Mesothelial cell of epicardium (in vitro differentiated cells): ENCODE results near the gene KPNA1. TPM values are rescaled to one million over a fixed set of nuclear protein-coding genes. Genes with fewer than 3 reads are reported as not detected.

Experiments used
- DNase-seq, 2 experiments: peaks; one replicate each; pipeline ENCODE4 v3.0.0; 2021; ENCODE audit warnings: low spot score in 2 of 2; ENCODE audit not compliant: unreplicated experiment in 2 of 2
- H3K27ac Mint-ChIP-seq: 2 replicates; pipeline ENCODE4 v1.8.0; 2021; ENCODE audit warnings: mixed read lengths
- H3K27me3 Mint-ChIP-seq: 2 replicates; pipeline ENCODE4 v1.8.0; 2021; ENCODE audit warnings: low read depth, mixed read lengths
- H3K36me3 Mint-ChIP-seq: 2 replicates; pipeline ENCODE4 v1.8.0; 2021; ENCODE audit warnings: mixed read lengths
- H3K4me1 Mint-ChIP-seq: 2 replicates; pipeline ENCODE4 v1.8.0; 2021; ENCODE audit warnings: mixed read lengths
- H3K4me3 Mint-ChIP-seq: 2 replicates; pipeline ENCODE4 v1.8.0; 2021; ENCODE audit warnings: mild to moderate bottlenecking, moderate library complexity, mixed read lengths
- H3K9me3 Mint-ChIP-seq: 2 replicates; pipeline ENCODE4 v1.8.0; 2021; ENCODE audit warnings: mixed read lengths
- CTCF ChIP-seq: fragments of 200-600 bp; sonication (generic); IDR thresholded peaks from one replicate; pipeline ENCODE4 v1.5.0; 2021; ENCODE audit warnings: antibody characterized with exemption; ENCODE audit not compliant: unreplicated experiment
- total RNA-seq: library from RNA; stranded (reverse); gene quantifications from 3 replicates; pipeline ENCODE4 v1.2.1, GENCODE V29; 2021

The KPNA1 gene
- total RNA-seq, 1 donor from 2014 or later: 66.3 TPM

GRCh38 chr3:122475316-122475715 is 39.4 kb downstream of the KPNA1 start:
- Mint-ChIP-seq H3K27ac (no peak overlapping the region), H3K4me3 (no peak overlapping the region), H3K27me3 (no peaks in the 10 kb centered on the region), H3K9me3 (peaks cover 12% of the 10 kb centered on the region), H3K36me3 (peaks cover 15% of the 10 kb centered on the region), H3K4me1 (peaks cover 1% of the 10 kb centered on the region)
- no peak for DNase-seq
- TF ChIP-seq CTCF: no peak

GRCh38 chr3:122469659-122470058 is 45.1 kb downstream of the KPNA1 start:
- no peak for DNase-seq
- Mint-ChIP-seq H3K4me1 (peaks cover 24% of the 10 kb centered on the region), H3K27me3 (no peaks in the 10 kb centered on the region), H3K27ac (peak overlapping the region; percentile 93), H3K36me3 (peaks cover 16% of the 10 kb centered on the region), H3K9me3 (peaks cover 7% of the 10 kb centered on the region), H3K4me3 (no peak overlapping the region)
- TF ChIP-seq CTCF: no peak

- Mint-ChIP-seq H3K36me3 (peaks cover 10% of the 10 kb centered on the region), H3K9me3 (peaks cover 1% of the 10 kb centered on the region), H3K27ac (peak overlapping the region; percentile 93), H3K27me3 (no peaks in the 10 kb centered on the region), H3K4me1 (peaks cover 24% of the 10 kb centered on the region), H3K4me3 (no peak overlapping the region)
- no peak for TF ChIP-seq CTCF
- no peak for DNase-seq
These were observed 45.7 kb downstream of the KPNA1 start for GRCh38 chr3:122468896-122469533.

- H3K4me3 Mint-ChIP-seq: no peak overlapping the region
- peaks cover 18% of the 10 kb centered on the region for H3K36me3 Mint-ChIP-seq
- no peak overlapping the region for H3K27ac Mint-ChIP-seq
- TF ChIP-seq CTCF: no peak
- H3K27me3 Mint-ChIP-seq: no peaks in the 10 kb centered on the region
- DNase-seq: no peak
- no peaks in the 10 kb centered on the region for H3K9me3 Mint-ChIP-seq
- peaks cover 24% of the 10 kb centered on the region for H3K4me1 Mint-ChIP-seq
These were observed 48.0 kb downstream of the KPNA1 start for GRCh38 chr3:122466701-122467240.

GRCh38 chr3:122464659-122465058 is 50.1 kb downstream of the KPNA1 start:
- Mint-ChIP-seq H3K27me3 (no peaks in the 10 kb centered on the region), H3K4me3 (no peak overlapping the region), H3K4me1 (peaks cover 20% of the 10 kb centered on the region), H3K9me3 (no peaks in the 10 kb centered on the region), H3K27ac (no peak overlapping the region), H3K36me3 (peaks cover 27% of the 10 kb centered on the region)
- no peak for DNase-seq
- no peak for TF ChIP-seq CTCF
